NT2/D1 (cell line): Measurements from ENCODE around the gene ABCA4.

Experiments used
- YY1 ChIP-seq: IDR thresholded peaks from 2 replicates; pipeline ENCODE4 v1.6.1; 2011; ENCODE audit not compliant: insufficient read length, insufficient read depth
- ZNF274 ChIP-seq: IDR thresholded peaks from 2 replicates; pipeline ENCODE4 v1.6.1; 2011; ENCODE audit warnings: mild to moderate bottlenecking, low read depth, low read length

DNA sequence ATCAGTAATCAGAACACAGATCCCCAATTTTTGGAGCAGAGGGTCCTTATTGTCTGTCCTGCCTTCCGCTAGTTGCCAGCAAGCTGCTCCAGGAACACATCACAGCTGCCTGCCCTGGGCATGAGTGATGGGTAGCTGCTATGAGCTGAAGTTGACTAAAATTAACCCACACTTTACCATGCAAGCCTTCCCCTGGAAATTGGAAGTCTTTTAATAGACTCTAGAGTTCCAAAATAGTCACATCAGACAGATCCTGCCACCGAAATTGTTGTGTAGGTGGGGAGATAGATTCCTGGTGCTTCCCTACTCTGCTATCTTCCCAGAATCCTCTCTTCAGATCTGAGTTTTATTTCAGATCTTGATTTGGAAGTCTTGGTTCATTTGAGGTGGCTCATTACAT lies 148.6 kb downstream of the ABCA4 start:
- TF ChIP-seq ZNF274 (no peak), YY1 (no peak)
